Activated naive CD8-positive, alpha-beta T cell treated with anti-CD3 and anti-CD28 coated beads, Interleukin-2, amount 10 ng/mL, durations not matched to agents 7 days and 5 days (primary cell): ENCODE results near the gene ZNF761. TPM values are rescaled to one million over a fixed set of nuclear protein-coding genes. Genes with fewer than 3 reads are reported as not detected.
A peak's percentile ranks its signal among the peaks of the same experiment; 100 is the strongest.
"Not testable (repeated sequence)": the region's sequence is repeated elsewhere in the genome, so short reads cannot be mapped to it uniquely, and the experiment has no call there.

Experiments
- ATAC-seq: fragments of 150-1000 bp; cut with Tn5 transposase; one replicate; pipeline ENCODE4 v1.10.0; 2021; ENCODE audit warnings: low read depth, moderate library complexity
- POLR2A ChIA-PET: fragments of 350-600 bp; sonication (Branson Sonifier 250); formaldehyde crosslinking; loops from one replicate; lab custom pipeline; 2021; ENCODE audit warnings: antibody characterized with exemption; lab: Charles Lee
- DNase-seq: peaks from one replicate; pipeline ENCODE4 v3.0.0; 2021
- H3K27ac Mint-ChIP-seq: one replicate; pipeline ENCODE4 v1.8.0; 2022; ENCODE audit warnings: mild to moderate bottlenecking, mixed read lengths
- H3K27me3 Mint-ChIP-seq: one replicate; pipeline ENCODE4 v1.8.0; 2022; ENCODE audit warnings: mild to moderate bottlenecking, moderate library complexity, mixed read lengths
- H3K36me3 Mint-ChIP-seq: one replicate; pipeline ENCODE4 v1.8.0; 2021; ENCODE audit warnings: mild to moderate bottlenecking, mixed read lengths
- H3K4me1 Mint-ChIP-seq: one replicate; pipeline ENCODE4 v1.8.0; 2021; ENCODE audit warnings: mixed read lengths
- H3K4me3 Mint-ChIP-seq: one replicate; pipeline ENCODE4 v1.8.0; 2022; ENCODE audit warnings: mild to moderate bottlenecking, moderate library complexity, mixed read lengths
- H3K9me3 Mint-ChIP-seq: one replicate; pipeline ENCODE4 v1.8.0; 2021; ENCODE audit warnings: mixed read lengths
- total RNA-seq, 2 experiments: library from RNA; stranded (reverse); gene quantifications; one replicate each; pipeline ENCODE4 v1.2.3, GENCODE V29; 2021

The ZNF761 gene
- total RNA-seq, result 10 to 100 TPM; 14.5 to 17.2 TPM

DNA sequence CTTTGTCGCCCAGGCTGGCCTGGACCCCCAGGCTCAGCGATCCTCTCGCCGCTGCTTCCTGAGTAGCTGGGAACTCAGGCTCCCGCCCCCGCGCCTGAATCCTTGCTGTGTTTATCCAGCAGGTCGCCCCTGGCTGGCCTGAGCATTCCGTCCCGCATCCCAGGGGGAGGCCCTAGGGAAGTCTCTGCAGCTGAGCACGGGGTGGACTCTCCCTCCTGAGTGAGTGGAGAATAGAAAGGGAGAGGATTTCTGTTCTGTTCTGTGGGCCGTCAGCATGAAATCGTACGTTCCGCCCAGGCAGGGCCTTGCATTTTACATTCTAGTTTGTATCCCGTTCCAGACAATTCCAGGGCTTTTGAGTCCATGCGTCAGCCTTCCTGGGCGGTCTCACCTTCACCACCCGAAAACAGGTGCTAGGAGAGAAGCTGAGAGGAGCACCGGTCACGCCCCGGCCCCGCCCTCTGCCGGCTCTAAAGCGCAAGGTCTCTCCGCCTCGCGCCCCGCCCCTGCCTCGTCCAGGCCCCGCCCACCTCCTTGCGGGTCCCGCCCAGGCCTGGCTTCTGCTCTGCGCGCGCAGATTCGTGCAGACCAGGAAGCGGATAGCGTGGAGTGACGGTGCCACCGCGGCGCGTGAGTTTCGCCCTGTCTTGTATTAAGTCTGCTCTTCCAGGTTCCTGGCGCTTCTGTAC, at the start of gene ZNF761:
ZNF761 (plus strand) TSS at position 586 of the 689 bp plus-strand sequence. CDS start 15,285 bp downstream, outside the sequence.
- peaks cover 34% of the 10 kb centered on the region for H3K36me3 Mint-ChIP-seq
- ATAC-seq, result peak; percentile 96
- H3K9me3 Mint-ChIP-seq, result peaks cover 13% of the 10 kb centered on the region
- H3K27me3 Mint-ChIP-seq, result no peaks in the 10 kb centered on the region
- H3K27ac Mint-ChIP-seq, result peak within 1 kb of the TSS; percentile 93
- H3K4me3 Mint-ChIP-seq, result peak within 1 kb of the TSS; percentile 98
- POLR2A ChIA-PET, result no interaction called here
- peak; percentile 100 for DNase-seq
- peaks cover 15% of the 10 kb centered on the region for H3K4me1 Mint-ChIP-seq

DNA sequence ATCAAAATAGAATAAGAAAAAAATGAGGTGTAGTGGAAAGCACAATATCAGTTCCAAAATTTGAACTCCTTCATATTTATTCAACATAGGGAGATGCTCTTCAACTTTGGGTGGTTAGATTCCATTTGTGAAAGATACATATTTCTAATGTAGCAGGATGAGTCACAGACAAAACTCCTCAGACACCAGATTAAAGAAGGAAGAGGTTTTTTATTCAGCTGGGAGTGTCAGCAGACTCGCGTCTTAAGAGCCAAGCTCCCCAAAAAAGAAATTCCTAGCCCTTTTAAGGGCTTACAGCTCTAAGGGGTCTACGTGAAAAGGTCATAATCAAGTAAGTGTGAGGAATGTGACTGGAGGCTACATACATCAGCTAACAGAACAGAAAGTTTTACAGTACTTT, 43.6 kb upstream of the ZNF761 start:
- H3K4me1 Mint-ChIP-seq, result no peaks in the 10 kb centered on the region
- no peak for DNase-seq
- POLR2A ChIA-PET, result no interaction called here
- ATAC-seq, result no peak
- no peaks in the 10 kb centered on the region for H3K27me3 Mint-ChIP-seq
- no peak overlapping the region for H3K4me3 Mint-ChIP-seq
- peaks cover 44% of the 10 kb centered on the region for H3K36me3 Mint-ChIP-seq
- H3K27ac Mint-ChIP-seq, result no peak overlapping the region
- peaks cover 42% of the 10 kb centered on the region for H3K9me3 Mint-ChIP-seq

DNA sequence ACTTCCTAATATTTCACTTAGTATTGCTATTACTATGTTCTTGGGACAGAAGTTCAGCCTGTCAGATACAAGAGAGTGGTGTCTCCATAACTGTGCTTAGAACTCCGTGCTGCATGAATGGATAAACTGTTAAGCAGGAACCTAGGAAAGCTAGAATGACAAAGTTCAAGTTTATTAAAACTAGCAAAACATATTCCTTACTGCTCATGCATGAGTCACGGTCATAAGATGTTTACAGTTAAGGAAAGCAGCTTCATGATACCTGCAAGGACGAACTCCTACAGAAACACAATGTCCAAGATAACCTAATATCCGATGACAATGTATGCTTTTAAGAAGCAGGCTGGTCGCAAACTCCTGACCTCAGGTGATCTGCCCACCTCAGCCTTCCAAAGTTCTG, 42.9 kb upstream of the ZNF761 start:
- no peak for ATAC-seq
- DNase-seq, result no peak
- peaks cover 43% of the 10 kb centered on the region for H3K9me3 Mint-ChIP-seq
- POLR2A ChIA-PET, result interaction anchor here (0.5 kb wide), 1 partner anchor 22 kb away, joined by 3 read pairs; no protein-coding TSS in a partner anchor
- no peaks in the 10 kb centered on the region for H3K4me1 Mint-ChIP-seq
- no peaks in the 10 kb centered on the region for H3K27me3 Mint-ChIP-seq
- H3K4me3 Mint-ChIP-seq, result no peak overlapping the region
- no peak overlapping the region for H3K27ac Mint-ChIP-seq
- peaks cover 44% of the 10 kb centered on the region for H3K36me3 Mint-ChIP-seq

DNA sequence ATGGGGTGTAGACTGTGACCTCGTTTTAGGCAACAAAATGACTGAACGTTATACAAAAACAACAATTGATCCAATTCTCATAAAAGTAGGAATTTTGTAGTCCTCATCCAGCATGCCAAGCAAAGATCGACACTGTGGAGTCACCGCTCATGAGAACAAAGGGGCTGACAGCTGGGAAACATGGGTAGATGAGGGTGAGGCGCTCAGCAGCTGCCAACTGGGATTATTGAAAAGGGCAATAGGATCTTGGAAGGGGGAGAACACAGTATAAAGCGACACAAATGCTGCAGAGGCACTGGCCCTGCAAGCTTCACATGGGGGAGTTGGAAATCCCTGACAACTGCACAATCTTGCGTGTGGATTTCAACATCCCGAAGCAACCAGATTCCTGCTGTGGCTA, 42.2 kb upstream of the ZNF761 start:
- ATAC-seq, result no peak
- no peak for DNase-seq
- H3K4me3 Mint-ChIP-seq, result no peak overlapping the region
- peaks cover 42% of the 10 kb centered on the region for H3K9me3 Mint-ChIP-seq
- H3K4me1 Mint-ChIP-seq, result peaks cover under 1% of the 10 kb centered on the region
- POLR2A ChIA-PET, result interaction anchor here (0.5 kb wide), 1 partner anchor 23 kb away, joined by 3 read pairs; no protein-coding TSS in a partner anchor
- peaks cover 42% of the 10 kb centered on the region for H3K36me3 Mint-ChIP-seq
- H3K27me3 Mint-ChIP-seq, result no peaks in the 10 kb centered on the region
- no peak overlapping the region for H3K27ac Mint-ChIP-seq

DNA sequence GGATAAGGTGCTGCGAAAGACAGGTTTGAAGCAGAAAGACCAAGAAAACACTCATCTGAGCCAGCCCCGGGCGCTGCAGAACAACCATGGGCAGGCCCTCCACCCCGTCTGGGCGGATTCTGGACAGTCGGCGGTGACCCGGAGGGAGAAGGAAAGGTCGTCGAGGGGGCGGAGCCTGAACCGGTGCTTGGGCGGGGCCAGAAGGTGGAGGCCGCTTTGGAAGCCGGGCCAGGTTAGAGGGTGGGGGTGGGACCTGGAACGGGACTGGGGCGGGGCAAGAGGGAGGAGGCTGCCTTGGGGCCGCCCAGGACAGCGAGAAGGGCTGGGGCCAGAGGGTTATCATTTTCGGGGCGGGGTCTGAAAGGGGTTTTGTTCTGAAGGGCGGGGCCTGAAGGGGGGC, 41.8 kb upstream of the ZNF761 start:
- peaks cover 4% of the 10 kb centered on the region for H3K4me1 Mint-ChIP-seq
- no peak for DNase-seq
- H3K36me3 Mint-ChIP-seq, result peaks cover 38% of the 10 kb centered on the region
- POLR2A ChIA-PET, result no interaction called here
- peaks cover 39% of the 10 kb centered on the region for H3K9me3 Mint-ChIP-seq
- H3K27me3 Mint-ChIP-seq, result no peaks in the 10 kb centered on the region
- no peak overlapping the region for H3K27ac Mint-ChIP-seq
- ATAC-seq, result no peak
- no peak overlapping the region for H3K4me3 Mint-ChIP-seq

DNA sequence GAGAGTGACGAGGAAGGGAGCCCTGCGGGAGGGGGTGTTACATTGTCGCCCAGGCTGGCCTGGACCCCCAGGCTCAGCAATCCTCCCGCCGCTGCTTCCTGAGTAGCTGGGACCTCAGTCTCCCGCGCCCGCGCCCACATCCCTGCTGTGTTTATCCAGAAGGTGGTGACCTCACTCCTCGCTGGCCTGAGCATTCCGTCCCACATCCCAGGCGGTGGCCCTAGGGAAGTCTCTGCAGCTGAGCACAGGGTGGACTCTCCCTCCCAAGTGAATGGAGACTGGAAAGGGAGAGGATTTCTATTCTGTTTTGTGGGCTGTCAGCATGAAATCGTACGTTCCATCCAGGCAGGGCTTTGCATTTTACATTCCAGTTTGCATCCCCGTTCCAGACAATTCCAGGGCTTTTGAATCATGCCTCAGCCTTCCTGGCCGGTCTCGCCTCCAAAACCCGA, 37.2 kb upstream of the ZNF761 start:
- Mint-ChIP-seq H3K27me3 (no peaks in the 10 kb centered on the region), H3K36me3 (peaks cover 38% of the 10 kb centered on the region), H3K27ac (peak overlapping the region; percentile 85), H3K4me3 (peak overlapping the region; percentile 92), H3K4me1 (peaks cover 16% of the 10 kb centered on the region), H3K9me3 (peaks cover 23% of the 10 kb centered on the region)
- POLR2A ChIA-PET, result interaction anchor here (0.6 to 2.0 kb wide), 5 partner anchors 20 to 453 kb away, joined by 3 to 5 read pairs (median 4); partner anchors contain the start of gene ZNF845
- DNase-seq, result no peak
- no peak for ATAC-seq

DNA sequence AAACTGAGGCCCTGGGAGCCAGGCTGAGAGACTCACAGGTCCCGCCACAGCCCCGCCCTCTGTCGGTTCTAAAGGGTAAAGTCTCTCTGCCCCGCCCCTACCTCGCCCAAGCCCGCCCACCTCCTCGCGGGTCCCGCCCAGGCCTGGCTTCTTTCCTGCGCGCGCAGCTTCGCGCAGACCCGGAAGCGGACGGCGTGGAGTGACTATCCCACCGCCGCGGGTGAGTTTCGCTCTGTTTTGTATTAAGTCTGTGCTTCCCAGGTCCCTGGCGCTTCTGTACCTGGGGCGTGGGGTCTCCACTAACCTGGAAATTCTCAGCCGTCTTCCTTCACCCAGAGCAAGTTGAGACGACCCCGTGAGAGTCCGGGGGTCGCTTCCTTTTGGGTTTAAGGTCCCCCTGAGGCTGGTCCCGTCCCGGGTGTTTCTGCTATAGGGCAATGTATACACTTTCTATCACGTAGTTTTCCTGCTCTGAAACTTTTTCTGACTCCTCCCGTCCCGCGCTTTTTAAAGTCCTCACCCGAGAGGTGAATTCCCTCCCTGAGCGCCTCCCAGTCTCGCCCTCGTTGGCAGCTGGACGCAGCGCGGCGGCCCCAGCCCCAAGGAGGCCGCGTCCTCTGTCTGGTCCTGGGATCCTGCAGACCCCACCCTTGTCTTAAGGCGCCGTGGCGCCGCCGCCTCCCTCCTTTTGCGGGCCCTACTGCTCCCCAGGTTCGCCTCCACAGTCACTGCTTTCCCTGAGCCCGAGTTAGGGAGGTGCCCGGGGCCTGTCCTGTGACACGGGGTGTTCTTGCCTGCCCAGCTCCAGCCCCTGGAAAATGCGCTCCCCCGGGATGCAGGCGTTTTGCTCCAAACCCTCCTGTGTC, 36.6 kb upstream of the ZNF761 start, which contains the start of gene ZNF765:
ZNF765 (plus strand) TSS at position 176 of the 866 bp plus-strand sequence. CDS start 2,867 bp downstream, outside the sequence.
- peaks cover 16% of the 10 kb centered on the region for H3K4me1 Mint-ChIP-seq
- ATAC-seq (peak; percentile 97), DNase-seq (peak; percentile 98)
- no peaks in the 10 kb centered on the region for H3K27me3 Mint-ChIP-seq
- peak within 1 kb of the TSS; percentile 85 for H3K27ac Mint-ChIP-seq
- POLR2A ChIA-PET, result interaction anchor here (0.6 to 2.0 kb wide), 5 partner anchors 21 to 454 kb away, joined by 3 to 5 read pairs (median 4); partner anchors contain the start of gene ZNF845
- peaks cover 40% of the 10 kb centered on the region for H3K36me3 Mint-ChIP-seq
- peak within 1 kb of the TSS; percentile 92 for H3K4me3 Mint-ChIP-seq
- peaks cover 23% of the 10 kb centered on the region for H3K9me3 Mint-ChIP-seq

DNA sequence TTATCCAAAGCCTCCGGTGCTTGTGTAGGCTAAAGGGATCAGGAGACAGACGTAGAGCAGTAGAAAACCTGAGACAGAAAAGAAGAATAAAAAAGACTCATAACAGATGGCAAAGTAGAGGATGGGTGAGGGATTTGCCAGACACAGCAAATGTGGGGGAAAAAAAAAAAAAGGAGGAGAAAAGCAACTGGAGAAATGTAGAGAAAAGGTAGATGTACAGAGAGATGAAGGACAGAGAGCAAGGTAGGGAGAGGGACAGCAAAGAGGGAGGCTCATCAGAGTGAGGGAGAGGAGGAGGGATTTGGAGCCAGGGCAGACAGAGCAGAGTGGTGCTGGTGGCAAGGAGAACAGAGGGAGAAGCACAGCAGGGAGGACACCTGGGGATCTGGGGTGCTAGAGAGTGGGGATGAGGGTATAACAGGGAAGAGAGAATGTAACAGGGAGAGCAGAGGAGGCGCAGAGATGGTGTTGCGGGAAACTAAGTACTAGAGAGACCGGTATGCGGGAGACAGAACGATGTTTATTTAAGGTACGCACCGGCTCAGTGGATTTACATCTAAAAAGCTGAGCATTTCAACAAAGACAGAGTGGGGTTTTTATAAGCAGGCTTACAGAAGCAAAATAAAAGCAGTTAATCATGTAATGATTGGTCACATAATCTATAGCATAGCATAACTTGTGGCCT, 35.8 kb upstream of the ZNF761 start:
- H3K36me3 Mint-ChIP-seq, result peaks cover 46% of the 10 kb centered on the region
- POLR2A ChIA-PET, result interaction anchor here (2.0 kb wide), 1 partner anchor 198 kb away, joined by 4 read pairs; no protein-coding TSS in a partner anchor
- H3K27ac Mint-ChIP-seq, result peak overlapping the region; percentile 85
- H3K4me3 Mint-ChIP-seq, result peak overlapping the region; percentile 92
- H3K9me3 Mint-ChIP-seq, result peaks cover 23% of the 10 kb centered on the region
- ATAC-seq, H3K27me3 Mint-ChIP-seq, DNase-seq: not testable (repeated sequence)
- peaks cover 16% of the 10 kb centered on the region for H3K4me1 Mint-ChIP-seq

DNA sequence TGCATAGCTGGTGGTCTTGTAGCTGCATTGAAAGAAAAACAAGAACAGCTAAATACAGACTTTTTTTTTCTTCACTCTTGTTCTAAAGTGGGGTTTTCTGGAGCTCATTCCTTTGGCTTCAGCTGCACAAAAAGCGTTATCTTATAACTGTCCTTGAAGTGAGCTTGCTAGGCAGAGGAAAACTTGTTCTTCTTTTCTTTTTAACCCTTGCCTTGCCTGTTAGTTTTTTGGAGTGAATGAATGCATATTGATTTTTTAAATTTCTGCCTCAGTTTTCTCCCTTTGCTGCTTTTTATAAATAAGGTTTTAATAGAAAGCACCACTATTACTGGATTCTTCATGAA, 35.3 kb upstream of the ZNF761 start:
- Mint-ChIP-seq H3K4me1 (peaks cover 16% of the 10 kb centered on the region), H3K4me3 (peak overlapping the region; percentile 92), H3K27me3 (no peaks in the 10 kb centered on the region), H3K36me3 (peaks cover 48% of the 10 kb centered on the region), H3K9me3 (peaks cover 23% of the 10 kb centered on the region), H3K27ac (no peak overlapping the region)
- POLR2A ChIA-PET, result interaction anchor here (2.0 kb wide), 1 partner anchor 199 kb away, joined by 4 read pairs; no protein-coding TSS in a partner anchor
- DNase-seq (no peak), ATAC-seq (no peak)

DNA sequence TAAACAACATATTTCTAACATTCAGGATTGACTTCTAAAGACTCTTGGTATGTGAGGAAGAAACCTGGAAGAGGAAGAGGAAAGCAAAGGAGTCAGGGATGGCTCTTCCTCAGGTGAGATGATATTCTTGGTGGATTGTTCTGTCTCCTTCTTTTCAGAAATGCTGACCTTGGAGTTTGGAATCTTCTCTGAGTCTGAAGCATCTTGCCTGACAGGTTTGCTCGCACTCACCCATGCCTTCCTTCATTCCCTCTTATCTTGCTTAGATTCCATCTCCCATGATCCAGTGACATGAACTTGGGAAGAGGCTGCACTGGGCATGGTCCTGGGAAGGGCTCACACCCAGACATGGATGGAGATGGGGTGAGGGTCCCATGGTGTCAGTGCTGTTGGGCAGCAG, 33.9 kb upstream of the ZNF761 start:
- Mint-ChIP-seq H3K9me3 (peaks cover 25% of the 10 kb centered on the region), H3K4me1 (peaks cover 16% of the 10 kb centered on the region), H3K36me3 (peaks cover 62% of the 10 kb centered on the region)
- H3K27ac Mint-ChIP-seq, ATAC-seq, H3K4me3 Mint-ChIP-seq, DNase-seq, H3K27me3 Mint-ChIP-seq, POLR2A ChIA-PET: not testable (repeated sequence)

DNA sequence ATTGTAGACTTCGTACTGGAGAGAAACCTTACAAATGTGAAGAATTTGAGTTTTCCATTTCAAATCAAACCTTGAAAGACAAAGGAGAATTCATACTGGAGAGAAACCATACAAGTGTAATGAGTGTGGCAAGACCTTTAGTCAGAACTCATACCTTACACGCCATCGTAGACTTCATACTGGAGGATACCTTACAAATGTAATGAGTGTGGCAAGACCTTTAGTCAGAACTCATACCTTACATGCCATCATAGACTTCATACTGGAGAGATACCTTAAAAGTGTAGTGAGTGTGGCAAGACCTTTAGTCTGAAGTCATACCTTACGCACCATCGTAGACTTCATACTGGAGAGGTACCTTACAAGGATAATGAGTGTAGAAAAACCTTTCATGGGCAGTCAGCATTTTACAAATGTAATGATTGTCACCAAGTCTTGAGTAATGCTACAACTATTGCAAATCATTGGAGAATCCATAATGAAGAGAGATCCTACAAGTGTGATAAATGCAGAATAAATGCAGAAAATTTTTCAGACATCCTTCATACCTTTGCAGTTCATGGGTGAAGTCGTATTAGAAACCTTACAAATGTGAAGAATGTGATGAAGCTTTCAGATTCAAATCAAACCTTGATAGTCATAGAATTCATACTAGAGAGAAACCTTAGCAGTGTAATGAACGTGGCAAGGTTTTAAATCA, 22.1 kb upstream of the ZNF761 start:
- POLR2A ChIA-PET, result no interaction called here
- H3K4me1 Mint-ChIP-seq, result no peaks in the 10 kb centered on the region
- no peak overlapping the region for H3K27ac Mint-ChIP-seq
- ATAC-seq (no peak), DNase-seq (no peak)
- peaks cover 78% of the 10 kb centered on the region for H3K36me3 Mint-ChIP-seq
- peaks cover 53% of the 10 kb centered on the region for H3K9me3 Mint-ChIP-seq
- H3K4me3 Mint-ChIP-seq, result no peak overlapping the region
- H3K27me3 Mint-ChIP-seq, result no peaks in the 10 kb centered on the region

DNA sequence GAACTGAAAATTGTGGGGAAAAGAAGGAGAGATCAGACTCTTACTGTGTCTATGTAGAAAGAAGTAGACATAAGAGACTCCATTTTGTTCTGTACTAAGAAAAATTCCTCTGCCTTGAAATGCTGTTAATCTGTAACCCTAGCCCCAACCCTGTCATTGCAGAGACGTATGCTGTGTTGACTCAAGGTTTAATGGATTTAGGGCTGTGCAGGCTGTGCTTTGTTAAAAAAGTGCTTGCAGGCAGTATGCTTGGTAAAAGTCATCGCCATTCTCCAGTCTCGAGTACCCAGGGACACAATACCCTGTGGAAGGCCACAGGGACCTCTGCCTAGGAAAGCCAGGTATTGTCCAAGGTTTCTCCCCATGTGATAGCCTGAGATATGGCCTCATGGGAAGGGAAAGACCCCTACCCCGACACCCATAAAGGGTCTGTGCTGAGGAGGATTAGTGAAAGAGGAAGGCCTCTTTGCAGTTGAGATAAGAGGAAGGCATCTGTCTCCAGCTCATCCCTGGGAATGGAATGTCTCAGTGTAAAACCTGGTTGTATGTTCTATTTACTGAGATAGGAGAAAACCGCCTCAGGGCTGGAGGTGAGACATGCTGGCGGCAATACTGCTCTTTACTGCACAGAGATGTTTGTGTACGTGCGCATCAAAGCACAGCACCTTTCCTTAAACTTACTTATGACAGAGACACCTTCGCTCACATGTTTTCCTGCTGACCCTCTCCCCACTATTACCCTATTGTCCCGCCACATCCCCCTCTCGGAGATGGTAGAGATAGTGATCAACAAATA, 11.1 kb upstream of the ZNF761 start:
- H3K4me3 Mint-ChIP-seq, ATAC-seq, POLR2A ChIA-PET, H3K27ac Mint-ChIP-seq, H3K27me3 Mint-ChIP-seq, H3K36me3 Mint-ChIP-seq, DNase-seq, H3K4me1 Mint-ChIP-seq: not testable (repeated sequence)
- peaks cover 15% of the 10 kb centered on the region for H3K9me3 Mint-ChIP-seq
